ENCODE data around the gene VAV2.
A peak's percentile ranks its signal among the peaks of the same experiment; 100 is the strongest.

VAV2 gene

DNA sequence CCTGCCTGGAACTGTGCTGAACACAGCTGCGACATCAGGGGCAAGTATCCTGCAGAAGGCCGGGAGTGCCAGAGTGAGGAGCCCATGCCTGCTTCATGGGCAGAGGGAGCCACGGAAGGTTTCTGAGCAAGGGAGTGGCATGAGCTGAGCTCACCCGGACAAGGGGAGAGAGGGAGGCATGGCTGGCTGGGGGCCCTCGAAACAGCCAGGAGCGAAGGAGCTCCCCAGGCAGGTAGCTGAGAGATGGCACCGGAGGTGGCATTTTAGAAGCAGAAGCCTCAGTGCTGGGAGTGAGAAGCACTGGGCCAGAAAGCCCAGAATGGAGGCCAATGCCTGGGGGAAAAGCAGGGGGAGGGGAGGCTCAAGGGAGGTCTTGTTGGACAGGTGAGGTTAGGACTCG, 197.1 kb downstream of the VAV2 start:
- DNase-seq (ENCODE audit: low read depth), result no peak

DNA sequence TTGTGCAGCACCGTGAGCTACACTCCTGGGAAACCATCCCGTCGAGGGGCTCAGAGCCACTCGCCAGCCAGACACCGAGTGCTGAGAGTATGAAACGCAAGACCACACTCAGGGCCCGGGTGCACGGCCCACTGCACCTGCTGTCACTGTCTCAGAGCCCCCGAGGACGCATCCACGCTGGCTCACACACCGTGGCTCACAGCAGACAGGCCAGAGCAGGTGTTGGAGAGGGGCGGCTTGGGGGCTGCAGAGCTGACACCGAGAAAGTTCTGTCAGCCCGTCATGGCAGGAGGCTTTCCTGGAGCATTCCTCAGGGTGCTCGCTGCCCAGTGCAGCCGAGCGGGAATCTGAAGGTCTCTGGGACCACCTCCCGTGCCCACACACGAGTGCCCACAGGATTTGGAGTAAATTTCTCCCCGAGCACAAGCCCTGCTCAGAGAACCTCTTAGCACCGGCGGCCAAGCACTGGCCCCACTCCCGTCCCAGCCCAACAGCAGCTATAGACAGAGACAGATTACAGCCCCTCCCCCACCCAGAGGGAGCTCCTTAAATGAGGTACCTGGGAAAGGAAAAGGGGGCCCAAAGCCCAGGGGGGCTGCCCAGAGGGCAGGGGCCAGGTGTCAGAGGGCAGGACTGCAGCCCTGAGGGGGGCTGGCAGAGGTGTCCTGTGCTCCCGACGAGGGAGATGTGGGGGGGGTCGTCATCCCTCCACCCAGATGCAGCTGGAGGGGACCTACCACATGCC, 197.9 kb downstream of the VAV2 start:
- DNase-seq (ENCODE audit: low read depth), result no peak

DNA sequence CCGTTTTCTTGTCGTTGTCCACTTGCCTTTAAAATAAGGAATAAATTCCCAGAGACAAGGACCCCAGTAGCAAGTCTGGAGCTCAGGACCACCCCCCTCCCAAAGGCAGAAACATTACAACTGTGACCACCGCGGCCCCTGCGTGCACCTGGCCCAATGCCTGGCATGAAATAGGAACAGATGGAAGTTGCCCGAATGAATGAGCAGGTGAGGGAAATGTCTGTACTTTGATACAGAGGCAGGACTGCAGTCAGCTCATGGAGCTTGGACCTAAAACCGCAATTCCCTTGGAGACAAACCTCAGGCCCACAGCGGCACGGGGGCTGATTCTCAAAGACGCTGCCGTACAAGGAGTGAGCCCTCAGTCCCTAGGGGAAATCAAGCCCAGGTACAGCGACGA, 198.7 kb downstream of the VAV2 start:
- no peak for DNase-seq (ENCODE audit: low read depth)

DNA sequence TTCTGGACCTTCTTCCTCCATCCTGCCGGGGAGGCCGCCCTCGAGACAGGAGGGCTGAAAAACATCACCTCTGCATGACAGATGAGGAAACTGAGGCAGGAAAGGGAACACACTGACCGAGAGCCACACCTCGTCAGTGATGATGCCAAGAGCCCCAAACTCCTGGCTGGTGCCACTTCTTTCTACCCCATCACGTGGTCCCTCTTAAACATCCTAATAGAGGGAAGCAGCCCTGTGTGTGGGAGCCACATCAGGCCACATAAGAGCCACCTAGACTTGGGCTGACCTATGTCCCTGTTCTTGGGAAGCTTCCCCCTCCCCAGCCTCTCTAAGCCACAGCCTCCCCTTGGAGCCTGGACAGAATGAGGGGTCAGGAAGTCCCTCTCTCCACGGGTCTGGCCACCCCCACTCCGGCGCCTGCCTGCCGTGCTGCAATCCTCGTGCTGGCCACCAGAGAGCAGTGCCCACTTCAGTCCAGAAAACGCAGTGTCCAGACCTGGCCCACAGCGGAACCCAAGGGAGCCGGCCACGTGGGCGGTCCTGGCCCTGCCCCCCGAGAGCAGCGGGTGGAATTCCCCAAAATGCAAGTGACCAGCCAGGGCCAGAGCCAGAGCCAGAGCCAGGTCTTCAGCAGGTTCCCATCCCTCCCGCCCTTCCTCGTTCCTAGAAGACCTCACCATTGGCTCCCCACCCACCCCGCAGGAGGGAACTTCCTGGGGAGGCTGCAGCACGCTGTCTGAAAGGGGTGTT, 199.2 kb downstream of the VAV2 start:
- DNase-seq (ENCODE audit: low read depth), result peak; percentile 86

DNA sequence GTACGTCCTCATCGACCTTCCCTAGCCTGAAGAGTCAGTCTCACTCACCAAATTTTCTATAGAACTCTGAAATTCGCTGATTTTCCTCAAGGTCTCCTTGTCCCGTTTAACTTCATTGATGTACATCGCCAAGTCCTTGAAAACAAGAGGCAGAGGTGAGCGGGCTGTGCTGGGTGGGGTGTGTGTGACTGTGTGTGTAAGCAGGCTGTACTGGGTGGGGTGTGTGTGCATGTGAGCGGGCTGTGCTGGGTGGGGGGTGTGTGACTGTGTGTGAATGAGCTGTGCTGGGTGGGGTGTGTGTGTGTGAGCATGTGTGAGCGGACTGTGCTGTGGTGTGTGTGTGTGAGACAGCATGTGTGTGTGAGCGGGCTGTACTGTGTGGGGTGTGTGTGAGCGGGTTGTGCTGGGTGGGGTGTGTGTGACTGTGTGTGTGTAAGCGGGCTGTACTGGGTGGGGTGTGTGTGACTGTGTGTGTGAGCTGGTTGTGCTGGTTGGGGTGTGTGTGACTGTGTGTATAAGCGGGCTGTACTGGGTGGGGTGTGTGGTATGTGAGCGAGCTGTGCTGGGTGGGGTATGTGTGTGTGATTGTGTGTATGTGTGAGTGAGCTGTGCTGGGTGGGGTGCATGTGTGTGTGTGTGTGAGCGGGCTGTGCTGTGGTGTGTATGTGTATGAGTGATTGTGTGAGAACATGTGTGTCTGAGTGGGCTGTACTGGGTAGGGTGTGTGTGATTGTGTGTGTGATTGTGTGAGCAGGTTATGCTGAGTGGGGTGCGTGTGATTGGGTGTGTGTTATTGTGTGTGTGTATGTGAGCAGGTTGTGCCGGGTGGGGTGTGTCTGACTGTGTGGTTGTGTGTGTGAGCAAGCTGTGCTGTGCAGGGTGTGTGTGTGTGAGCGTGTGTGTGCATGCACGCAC, 200.1 kb downstream of the VAV2 start:
- DNase-seq (ENCODE audit: low read depth), result no peak

DNA sequence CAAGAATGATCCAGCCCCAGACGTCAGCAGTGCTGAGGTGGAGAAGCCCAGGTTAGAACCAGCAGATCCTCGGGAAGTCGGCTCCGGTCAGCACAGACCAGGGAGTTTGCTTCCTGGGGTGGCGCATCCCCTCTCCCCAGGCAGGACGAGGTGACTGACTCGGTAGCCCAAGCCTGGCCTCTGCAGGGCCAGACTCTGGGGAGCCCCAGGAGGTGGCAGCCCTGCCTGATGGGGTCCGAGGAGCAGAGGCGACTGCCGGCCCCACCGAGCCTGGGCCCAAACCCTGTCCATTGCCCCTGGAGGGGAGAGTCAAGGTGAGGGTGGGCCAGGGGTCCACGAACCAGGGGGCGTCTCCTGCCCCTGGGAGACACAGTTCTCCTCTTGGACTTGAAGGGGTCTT, 201.1 kb downstream of the VAV2 start:
- DNase-seq (ENCODE audit: low read depth), result no peak

DNA sequence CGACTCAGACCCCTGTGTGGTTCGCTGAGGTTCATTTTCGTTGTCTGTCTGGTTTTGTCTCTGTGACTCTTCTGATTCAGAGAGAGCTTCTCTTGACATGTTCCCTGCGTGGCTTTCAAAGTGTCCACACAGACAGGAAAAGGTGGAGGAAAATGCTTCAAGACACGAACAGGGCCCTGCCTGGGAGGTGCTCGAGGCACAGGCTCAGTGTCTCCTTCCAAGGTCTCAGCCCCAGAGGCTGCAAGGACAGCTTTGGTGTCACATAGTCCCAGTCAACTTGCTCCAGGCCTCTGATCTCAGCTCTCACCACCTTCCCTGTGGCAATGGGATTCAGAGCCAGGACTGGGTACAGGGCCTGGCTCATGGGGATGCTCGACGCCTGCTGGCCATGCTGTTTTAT, 202.3 kb downstream of the VAV2 start:
- no peak for DNase-seq (ENCODE audit: low read depth)

DNA sequence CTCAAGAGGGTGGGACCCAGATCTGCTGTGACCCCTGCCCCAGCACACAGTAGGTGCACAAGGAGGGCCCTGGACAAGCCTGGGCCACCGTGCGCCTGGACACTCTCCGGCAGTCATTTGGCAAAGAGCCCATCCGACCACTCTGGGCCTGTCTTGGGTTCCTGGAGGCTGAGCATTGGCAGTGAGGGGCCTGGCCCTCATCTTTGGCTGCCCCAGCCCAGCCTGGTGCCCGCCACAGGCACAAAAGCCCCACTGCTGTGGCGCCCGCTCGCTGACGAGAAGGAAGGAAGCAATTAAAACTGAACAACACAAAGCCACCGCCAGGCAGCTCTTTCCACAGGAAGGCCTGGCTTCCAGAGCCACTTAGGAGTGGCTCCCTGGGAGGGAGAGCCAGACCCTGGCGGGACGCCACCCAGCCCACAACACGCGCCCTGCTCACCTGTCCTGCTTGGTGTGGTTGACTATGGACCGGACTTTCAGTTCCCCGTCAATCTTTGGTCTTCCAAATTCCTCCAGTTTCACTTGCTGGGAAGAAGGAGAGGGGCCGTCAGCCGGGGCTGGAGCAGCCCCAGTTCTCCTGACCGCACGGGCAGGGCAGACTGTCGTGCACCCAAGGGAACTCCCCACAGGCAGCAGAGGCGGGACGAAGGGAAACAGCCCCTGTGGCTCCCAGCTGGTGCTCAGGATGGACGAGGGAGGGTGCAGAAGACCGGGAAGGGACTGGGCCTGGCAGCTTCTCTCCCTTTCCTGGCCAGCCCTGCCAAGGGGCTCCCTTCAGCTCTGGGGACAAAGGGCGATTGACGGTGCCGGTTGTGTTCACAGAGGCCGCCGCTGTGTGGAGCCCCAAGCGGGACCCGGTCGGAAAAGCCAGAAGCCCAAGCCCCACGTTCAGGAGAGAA, 203.1 kb downstream of the VAV2 start:
- no peak for DNase-seq (ENCODE audit: low read depth)

DNA sequence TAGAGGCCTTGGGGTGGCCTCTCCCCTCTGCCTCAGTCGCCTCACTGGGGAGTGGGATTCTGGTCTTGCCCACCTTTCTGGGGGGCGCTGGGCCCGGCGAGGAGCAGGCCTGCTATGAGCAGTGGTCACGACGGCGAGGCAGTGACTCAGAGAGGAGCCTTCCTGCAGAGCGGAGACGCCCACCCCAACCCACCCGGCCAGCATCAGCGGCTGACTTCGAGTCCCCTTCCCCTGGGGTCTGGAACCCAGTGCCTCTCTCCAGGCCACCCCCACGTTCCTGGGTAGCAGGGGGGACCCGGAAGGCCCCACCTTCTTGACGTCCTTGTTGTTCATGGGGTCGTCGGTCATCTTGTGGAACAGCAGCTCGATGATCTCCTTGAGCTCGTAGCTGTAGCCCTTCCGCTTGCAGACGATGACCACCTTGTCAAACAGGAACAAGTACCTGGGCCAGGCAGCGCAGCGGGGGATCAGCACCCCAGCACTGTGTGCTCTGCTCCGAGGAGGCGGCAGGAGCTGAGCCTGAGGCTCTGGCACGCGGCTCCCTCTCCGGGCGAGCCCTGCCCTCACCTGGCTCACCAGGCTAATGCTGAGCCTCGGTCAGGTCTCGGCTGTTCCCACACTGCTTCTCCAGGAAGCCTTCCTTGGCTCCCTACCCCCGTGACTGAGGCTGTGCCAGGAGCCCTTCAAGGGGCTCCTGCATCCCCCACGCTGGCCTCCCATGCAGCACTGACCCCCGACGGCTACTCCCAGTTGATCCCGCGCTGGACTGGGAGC, 203.9 kb downstream of the VAV2 start:
- no peak for DNase-seq (ENCODE audit: low read depth)

DNA sequence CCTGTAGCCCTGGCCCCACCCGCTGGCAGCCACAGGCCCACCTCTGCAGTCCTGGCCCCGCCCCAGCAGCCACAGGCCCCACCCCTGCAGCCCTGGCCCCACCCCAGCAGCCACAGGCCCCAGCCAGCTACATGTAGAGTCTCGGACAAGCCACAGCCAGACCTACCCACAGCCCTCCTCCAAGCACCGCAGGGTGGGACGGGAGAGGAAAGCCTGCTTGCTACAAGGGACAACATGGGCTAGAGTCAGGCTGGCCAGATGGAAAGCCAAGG, 204.4 kb downstream of the VAV2 start:
- DNase-seq (ENCODE audit: low read depth), result peak; percentile 25

DNA sequence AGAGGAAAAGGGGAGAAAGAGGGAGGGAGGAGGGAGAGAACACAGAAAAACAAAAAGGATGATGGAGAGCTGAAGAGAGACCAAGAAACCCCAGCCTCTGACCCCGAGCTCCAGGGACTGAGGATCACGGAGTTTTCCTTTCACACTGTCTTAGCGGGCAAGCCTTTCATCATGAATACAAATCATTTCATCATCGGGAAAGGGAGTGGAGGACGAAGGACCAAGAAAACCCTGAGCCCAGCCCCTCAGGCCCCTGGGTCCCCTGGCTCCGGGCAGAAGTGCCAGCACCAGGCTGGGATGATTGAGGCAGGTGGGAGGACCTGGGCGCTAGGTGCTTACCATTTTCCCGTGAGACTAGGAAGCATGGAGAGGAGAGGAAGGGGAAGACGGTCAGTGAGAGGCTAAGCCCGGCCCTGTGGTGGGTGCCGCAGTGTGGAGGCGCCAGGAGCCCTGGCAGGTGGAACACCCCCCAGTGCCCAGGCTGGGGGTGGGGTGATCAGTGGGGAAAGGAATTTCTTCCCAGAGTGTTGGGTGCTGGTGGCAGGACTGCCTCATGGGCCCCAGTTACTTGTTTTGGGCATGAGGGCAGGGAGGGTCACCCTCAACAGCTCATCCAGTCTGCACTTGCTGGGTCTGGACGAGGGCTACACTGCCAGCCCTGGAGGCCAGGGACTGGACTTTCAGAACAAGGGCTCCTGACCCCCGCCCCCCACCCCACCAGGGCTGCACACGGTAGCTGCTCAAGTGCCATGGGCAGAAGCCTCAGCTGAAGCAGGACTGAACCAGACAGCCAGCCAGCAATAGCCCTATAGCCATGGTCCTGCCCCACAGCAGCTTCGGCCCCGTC, 205.0 kb downstream of the VAV2 start:
- DNase-seq (ENCODE audit: low read depth), result no peak

DNA sequence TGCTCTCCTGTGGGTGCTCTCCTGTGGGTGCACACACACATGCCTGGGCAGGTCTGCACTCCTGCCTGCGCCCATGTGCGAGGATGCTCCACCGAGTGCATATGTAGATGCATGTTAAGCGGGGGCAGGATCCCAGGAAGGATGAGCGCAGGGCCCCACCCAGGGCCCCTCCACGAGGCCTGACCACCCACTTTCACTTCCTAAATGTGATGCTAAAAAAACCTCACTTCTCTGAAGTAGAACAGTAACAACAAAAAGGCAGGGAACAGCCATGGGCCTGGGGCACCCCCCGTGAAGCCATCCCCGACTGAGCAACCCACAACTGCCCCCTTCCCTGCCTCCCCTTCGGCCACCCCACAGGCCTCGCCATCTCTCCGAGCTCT, 205.8 kb downstream of the VAV2 start:
- no peak for DNase-seq (ENCODE audit: low read depth)

DNA sequence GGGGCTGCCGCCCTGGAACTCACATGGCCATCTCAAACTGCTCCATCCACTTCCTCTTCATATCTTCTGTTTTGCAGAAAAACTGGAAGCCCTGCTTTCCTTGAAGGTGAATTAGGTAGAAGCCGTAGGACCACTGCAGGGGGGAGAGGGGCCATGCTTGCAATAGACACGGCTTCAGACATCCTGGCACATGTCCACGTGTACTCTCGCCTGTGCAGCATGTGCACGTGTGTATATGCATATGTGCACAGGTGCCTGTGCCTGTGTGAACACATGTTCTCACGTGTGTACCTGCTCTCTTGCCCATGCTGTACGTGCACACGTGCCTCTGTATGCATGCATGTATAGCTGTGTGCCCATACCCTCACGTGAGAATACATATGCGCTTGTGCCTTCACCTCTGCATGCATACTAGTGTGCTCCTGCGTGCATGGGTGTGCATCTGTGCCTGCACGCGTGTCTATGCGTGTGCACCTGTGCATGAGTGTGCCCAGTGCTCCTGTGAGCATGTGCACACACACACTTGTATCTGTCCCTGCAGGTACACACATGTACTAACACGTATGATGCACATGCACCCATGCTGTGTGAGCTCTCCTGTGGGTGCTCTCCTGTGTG, 206.3 kb downstream of the VAV2 start:
- no peak for DNase-seq (ENCODE audit: low read depth)

DNA sequence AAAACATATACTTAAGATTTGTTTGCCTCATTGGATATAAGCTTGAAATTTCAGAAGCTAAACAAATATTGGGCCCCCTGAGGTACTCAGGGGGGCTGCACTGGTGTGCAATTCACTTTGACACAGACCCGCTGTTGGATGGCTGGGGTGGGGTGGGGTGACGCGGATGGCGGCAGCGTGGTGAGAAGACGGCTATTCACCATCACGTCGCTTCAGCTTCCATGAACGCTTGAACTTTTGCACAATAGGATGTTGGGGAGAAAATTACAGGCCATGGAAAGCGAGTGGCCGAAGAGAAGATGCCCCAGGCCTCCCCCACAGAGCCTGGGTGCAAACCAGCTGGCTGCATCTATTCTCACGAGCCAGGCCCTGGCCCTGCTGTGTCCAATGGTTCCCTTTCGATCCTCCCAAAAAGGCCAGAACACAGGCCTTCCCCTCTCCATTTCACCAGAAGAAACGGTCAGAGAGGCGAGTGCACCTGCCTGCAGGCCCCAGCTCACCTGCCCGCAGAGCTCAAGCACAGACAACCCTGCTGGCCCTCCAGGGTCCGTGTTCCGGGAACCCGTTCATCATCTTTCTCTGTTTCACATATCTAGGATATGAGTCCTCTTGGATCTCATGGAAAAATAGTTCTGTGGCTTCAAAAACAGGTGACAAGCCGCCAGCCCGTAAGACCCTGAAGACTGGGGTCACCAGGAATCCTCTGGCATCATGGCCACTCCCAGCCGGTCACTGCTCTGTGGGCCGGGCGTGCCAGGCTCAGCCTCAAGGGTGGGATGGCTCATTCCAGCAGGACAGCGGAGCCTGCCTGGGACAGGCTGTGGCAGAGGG, 207.2 kb downstream of the VAV2 start:
- DNase-seq (ENCODE audit: low read depth), result no peak

DNA sequence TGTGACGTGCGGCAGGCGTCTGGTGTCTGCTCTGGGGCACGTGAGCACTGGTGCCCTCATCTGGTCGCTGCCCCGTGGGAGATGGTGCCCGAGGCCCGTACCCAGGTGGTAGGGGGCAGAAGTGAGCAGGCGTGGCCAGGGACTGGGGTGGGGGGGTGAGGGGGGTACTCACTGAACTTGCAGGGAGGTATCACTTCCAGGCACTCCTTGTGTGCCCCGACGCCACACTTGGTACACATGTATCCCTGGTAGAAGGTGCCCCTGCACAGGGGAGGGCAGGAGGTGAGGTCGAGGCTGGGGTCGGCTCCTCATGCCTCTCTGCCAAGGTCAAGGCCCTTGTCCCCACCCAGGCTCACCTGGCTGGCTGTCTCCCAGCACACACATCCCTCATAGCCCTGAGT, 208.8 kb downstream of the VAV2 start:
- DNase-seq (ENCODE audit: low read depth), result no peak

DNA sequence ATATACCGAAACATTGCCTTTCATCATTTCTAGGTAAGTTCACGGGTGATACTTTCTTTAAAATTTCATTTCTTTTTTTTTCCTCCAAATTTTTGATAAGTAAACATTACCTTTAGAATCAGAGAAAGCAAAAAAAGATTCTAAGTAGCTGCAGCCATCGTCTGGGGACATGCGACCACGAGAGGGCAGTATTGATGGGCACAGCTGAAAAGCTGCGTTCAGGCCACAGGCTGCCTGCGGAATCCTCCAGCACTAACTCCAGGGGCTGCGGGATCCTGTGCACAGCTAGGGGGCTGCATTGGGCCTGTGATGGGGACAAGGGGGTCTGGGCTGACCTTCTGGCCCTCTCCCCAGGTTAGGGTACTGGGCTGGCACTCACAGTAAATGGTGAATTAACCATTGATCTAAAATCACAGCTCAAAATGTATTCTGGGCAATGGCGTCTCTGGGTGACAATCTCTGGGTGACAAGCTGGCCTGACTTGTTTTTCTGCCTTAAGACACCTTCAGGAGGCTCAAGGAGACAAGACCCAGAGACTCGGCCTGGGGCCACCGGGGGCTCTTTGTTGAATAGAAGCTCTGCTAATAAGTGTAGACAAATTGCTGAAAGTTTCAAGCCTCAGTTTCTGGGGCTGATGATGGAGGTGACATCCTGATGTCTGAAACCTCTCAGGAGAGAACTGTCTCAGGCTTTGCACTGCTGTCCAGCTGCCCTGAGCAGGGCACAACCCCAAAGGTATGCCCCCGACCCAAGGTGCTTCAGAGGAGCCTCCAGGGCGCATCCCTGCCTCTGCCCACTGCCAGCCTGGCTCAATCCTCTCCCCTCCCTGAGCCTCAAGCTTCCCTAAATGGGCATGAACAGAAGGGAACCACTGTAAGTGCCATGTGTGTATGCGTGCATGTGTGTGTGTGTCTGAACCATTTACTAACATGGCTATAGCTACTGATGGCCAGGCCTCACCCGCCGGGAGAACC, 209.7 kb downstream of the VAV2 start:
- peak; percentile 71 for DNase-seq (ENCODE audit: low read depth)

DNA sequence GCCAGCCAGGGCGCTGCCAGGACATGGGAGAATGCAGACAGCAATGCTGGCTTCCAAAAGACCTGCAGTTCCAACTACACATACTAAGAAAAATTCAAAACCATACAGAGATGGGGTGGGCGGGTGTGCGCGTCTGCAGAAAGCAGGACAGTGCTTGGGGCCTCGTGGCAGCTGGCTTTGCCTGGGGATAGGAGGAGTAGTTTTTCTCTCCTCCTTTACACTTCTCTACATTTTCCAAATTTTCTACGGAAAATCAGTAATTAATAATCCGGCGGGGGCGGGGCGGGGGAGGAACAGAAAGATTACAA, 210.3 kb downstream of the VAV2 start:
- DNase-seq (ENCODE audit: low read depth), result no peak

Data from ELR (cell line).